GM19455 (cell line): ENCODE measurements around the gene WNT8B.

ENCODE experiments used
- ATAC-seq: cut with Tn5 transposase; IDR thresholded peaks from one replicate; pipeline ENCODE4 v1.9.1; 2021; ENCODE audit not compliant: unreplicated experiment

Gene WNT8B

DNA sequence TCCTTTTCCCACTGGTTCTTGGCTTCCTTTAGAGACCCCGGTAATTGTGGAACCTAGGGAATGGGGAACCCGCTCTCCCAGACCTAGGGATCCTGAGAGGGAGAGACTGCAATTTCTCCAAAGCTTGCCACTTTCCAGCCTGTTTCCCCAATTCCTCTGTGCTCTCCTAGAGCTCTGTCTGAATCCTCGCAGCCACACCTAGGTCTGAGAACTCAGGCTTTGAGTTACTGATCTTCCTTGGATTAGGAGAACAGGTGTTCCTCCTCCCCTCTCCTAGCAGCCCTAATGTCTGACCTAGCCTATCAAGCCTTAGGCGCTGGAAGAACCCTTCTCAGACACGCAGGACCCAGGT is 20.0 kb downstream of the WNT8B start:
- ATAC-seq: no peak

DNA sequence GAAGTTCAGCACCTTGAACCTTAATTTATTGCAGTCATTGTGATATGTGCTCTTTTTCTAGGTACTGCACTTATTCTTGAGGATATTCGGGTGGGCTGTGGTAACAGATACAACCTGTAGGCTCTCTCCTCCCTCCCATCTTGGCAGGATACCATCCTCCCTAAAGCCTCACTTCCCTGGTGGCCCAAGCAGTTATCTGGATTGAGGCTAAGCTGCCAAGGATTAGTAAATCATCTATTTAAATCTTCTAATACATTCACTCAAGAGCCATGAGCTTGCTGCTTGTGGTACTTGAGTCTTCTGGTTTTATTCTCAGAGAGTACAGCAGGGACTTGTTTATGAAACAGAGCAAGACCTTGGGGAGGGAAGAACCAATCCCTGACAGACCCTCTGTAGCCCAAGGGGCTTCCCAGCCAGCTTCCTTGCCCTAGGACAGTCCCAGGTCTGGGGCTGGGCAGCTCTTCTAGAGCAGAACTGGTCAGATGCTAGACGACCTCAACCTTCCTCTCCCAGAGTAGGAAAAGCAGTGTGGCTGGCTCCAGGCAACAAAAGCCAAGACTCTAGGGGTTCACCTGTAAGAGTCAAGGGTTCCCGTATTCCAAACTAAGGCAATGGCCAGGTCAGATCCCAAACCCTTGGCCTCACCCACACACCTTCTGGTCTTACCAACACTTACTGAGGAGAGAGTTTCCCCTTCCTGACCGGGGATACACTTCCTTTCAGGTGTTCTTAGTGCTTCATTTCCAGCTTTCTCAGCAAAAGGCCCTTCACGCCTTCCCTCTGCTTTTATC is 21.3 kb downstream of the WNT8B start:
- ATAC-seq: no peak

DNA sequence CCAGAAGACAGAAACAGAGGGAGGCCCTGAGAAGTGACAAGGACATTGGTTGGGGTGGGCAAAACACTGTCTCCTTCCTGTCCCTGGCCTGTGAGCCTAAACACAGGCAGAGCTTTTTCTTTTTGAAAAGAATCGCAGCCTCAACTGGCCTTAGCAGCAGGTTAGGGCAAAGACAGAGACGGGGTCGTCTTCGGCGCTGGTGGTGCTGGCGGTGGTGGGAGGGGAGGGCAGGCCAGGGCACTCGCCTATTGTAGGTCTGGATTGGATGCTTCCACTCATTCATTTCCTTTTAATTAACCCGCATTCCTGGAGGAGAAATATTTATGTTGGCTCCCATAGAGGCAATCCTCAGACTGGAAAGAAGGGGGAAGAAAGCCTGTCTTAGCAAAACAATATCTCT is 22.6 kb downstream of the WNT8B start:
- no peak for ATAC-seq

DNA sequence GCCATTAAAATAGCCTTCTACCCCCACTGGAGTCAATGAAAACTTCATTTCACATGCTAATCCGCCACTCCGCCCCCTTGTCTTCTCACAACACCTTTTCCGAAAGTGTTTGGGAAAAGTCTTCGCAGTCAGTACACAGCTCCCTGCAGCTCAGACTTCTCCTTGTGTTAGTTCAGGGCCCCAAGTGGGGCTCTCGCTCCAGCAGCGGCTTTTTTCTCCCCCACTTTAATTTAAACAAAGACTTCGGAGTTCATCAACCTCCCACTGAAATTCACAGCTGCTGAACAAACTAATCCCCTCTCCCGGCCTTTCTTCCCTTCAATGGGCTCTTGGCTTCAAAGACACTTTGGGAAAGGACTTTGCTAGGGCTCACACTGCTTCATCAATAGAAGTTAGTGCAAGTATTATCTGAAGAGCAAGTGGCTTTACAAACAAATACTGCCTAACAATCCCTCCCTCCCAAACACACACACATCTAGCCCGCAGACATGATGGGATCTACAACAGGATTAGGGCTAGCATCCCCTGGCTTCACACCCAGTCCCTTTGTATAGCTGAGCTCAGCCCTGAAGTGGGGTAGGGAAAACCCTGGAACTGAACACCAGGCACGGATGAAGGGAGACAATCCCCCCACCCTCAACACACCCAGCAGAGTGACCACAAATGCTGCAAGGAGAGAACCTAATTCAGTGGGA is 23.1 kb downstream of the WNT8B start:
- ATAC-seq: no peak

DNA sequence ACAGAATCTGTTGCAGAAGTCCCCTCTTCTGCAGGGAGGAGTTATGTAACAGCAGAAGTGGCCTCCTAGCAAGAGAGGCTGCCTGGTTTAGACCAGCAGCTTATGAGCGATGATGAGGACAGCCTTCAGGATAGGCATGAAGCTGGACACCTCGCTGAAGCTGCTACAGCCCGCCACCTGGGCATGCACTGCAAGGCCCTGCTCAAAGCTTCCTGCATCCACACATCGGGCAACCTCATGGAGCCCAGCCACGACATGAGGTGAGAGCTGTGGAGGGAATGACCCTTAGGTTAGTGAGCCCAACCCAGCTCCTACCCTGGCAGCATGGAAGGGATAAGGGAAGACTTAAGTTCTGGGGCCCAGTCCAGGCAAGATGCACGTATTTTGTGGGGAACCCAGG is 24.7 kb downstream of the WNT8B start:
- ATAC-seq: no peak

DNA sequence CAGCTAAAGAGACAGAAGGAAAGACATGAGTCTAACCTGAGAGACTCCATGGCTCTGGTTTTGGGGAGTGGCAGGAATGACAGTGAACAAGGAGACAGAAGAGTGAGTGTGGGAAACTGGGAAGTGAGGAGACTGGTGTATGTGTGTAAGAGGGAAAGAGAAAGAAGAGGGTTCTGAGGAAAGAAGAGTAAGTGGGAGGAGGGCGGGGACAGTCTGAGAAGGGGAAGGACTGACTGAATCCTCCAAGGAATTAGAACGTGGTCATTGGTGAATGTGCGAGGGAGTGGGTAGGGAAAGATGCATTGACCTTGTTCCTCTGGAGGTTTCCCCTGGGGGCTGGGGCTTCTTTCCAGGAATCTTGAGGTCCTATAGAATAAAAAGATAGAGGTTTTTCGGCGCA is 26.6 kb downstream of the WNT8B start:
- ATAC-seq: no peak

DNA sequence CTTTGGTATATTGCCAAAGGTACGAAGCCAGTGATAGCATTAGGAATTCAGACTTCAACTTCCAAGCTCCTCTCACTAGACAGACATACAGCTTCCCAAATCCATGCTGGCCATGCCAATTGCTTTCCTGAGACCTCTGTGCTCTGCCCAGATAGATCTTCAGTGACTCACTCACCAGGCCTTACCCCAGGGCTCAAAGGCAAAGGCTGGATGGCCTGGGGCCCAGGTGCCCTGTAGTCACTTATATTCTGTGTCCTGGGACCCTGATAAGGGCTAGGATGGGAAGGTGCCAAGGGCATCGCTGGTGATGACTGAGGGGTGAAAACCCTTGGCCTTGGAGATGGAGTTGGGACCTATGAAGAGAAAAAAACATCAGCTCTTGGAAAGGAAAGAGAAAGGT is 27.7 kb downstream of the WNT8B start:
- no peak for ATAC-seq

DNA sequence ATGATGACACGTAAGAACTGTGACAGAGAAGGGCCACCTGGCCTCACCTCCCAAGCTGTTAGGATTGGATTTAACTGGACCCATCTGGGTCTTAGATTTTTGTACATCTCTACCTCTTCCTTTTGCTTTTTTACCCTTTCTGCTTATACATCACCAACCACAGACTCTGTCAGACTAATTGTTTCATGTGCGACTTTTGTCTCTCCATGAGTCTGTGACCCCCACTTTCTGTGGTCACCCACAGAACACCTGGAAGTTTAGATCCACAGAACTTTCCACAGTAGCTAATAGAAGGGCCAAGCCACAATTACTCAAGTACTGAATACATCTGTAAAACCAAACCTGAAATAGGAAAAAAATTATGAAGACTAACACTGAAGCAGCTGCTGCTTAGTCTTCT is 33.8 kb downstream of the WNT8B start:
- ATAC-seq: no peak

DNA sequence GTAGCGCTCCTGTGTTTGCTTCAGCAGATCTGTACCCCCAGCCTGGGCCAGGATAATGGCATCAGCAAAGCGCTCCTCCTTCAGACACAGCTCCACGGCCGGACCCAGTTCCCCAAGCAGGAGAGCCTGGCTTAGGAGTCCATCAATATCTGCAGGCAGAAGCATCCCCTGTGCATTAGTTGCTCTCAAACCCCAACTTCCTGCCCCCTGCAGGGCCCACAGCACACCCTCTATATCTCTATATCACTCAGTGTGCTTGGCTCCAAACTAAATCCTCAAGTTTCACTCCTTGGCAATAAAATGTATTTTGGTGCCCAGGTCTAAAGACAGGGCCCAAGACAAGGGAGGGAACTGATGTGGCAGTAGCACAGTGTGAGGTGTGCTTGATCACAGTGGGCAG is 35.2 kb downstream of the WNT8B start:
- ATAC-seq: no peak

DNA sequence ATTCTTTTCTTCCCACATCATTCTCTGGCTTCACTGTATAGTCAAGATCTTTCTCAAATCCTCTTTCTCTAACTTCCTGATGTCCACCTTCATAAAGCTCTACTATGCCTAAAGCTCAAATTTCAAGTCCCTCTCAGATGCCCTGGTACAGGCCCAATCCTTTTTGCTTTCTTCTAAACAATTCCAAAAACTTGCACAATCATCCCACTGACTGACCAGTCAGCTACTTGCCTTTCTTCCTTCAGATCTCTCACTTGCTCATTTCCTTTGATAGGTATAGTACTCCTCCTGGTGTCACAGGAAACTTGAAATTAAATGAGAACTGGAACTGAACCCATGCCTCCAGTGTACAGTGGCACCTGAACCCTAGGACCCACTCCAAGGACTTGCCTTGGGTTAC is 38.6 kb downstream of the WNT8B start:
- ATAC-seq: no peak

DNA sequence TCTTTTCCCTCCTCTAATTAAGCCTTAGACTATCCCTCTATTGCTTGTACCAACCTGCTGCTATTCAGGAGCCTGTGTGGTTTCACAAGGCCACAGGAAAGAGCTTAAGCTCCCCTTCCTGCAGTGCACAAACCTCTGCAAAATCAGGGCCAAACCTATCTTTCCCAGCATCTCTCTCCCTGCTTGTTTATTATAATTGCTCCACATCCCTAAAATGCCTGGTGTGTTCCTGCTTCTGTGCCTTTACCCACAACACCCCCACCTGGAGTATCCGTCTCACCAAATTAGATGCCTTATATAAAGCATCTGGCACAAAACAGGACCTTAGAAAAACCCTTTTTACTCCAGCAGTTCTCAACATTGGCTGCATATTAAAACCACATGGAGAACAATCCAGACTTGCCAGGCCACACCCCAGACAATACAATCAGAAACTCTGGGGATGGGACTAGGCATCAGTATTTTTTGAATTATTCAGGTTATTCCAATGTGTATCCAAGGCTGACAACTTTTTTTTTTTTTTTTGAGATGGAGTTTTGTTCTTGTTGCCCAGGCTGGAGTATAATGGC is 40.2 kb downstream of the WNT8B start:
- ATAC-seq: no peak

DNA sequence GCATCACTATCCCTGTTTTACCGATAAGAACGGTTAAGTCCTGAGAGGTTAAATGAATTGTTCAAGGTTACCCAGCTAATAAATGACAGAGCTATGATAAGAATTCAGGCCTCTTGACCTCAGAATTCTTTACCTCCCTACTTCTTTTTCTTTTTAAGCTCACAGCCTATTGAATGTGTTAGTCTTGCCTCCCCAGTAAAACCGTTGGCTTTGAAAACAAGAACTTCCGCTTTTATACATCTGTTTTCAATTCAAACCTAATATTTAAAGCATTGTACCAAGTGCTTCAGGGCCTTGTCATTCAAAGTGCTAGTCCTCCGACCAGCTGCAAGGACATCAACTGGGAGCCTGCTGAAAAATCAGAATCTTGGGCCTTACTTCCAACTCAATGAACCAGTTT is 41.3 kb downstream of the WNT8B start:
- no peak for ATAC-seq

DNA sequence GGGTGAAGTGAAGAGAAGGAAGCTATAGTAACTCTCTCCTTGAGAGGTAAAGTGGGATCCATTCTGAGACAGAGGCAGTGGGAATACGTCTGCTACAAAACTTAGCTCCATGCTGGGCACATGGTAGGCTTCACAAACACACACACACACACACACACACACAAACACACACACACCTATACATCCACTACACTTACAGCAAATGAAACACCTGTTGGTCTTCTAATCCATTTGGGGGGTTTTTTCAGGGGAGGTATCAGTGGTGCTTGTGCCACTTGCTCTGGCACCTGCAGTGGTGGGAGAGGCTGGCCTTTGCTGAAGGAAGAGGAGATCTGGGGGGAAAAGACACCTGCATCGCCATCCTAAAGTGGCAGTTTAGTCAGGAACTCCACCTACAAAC is 42.4 kb downstream of the WNT8B start:
- no peak for ATAC-seq

DNA sequence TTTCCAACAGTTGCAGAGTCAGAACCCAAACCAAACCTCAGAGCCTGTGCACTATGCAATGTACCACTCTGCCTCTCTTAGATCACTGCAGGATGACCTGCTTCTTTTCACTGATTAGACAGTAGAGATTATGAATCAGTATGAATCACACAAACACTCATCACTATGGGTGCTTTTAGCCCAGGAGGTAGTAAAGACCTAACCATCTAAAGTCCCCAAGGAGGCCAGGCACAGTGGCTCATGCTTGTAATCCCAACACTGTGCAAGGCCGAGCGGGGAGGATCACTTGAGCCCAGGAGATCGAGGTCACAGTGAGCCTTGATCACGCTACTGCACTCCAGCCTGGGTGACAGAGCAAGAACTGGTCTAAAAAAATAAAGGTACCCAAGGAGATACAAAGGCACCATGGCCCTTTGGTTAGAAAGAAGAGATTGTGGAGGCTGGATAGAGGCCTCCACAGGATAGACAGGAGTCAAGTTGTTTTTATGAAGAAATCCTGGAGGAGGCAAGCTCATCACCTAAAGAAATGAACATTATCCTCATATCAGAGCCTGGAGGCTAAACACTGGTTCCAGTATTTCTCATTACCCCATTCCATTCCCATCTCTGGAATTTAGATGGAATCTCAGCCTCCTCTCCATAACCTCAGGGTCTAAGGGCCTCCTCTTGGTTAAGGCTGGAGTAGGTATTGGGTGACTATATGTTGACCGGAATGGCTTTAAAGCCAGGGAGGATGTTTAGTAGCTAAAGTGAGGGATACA is 44.0 kb downstream of the WNT8B start:
- ATAC-seq: no peak

DNA sequence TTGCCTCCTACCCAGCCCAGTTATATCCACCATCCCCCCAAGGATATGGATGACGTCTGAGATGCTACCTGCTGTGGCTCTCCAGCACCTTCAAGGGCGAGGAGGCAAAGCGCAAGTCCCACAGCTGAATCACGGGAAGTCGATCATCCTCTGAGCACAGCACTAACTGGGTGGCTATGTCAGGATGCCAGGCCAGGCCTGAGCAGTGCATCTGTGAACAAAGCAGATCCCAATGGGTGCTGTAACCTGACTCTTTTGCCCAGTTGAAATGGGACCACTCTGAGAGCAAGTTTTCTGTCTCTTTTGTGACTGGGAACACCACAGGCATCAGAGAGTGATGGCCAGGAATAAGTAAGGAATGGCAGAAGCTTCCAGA is 44.5 kb downstream of the WNT8B start:
- ATAC-seq: no peak

DNA sequence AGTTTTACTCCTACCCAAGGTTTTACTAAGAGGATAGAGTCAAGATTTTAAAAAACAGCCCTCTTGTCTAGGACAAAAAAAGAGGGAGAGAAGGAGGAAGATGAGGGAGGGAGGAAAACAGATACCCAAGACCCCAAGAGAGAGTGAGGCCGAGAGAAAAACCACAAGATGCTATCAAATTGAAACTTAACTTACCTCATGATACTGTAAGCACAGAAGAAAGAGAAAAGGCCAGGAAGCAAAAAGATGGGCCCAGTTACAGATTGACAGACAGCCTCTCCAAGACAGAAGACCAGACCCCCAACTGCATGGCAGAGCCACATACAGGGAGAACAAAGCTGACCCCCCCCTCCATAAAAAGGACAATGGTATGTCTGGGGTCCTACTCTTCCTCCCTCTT is 45.5 kb downstream of the WNT8B start:
- ATAC-seq: no peak

DNA sequence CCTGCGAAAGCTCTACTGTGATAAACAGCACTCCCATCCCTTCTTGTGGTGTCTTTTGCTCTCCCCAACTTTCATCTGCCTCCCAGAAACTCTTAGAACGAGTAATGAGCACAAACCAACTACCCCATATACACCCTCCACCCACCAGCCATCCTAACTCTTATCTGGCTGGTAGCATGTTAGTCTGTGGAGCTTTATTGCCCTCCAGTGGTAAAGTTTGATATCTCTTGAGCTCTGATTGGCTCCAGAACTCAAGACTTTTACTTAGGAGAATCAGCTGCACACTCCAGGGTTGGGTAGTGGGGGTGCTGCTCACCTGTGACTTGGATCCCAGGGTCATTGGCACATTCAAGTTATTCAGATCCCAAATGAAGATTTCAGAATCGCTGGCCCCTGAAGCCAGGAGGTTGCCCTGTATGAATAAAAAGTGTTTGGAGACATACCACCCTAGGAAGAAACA is 45.9 kb downstream of the WNT8B start:
- no peak for ATAC-seq

DNA sequence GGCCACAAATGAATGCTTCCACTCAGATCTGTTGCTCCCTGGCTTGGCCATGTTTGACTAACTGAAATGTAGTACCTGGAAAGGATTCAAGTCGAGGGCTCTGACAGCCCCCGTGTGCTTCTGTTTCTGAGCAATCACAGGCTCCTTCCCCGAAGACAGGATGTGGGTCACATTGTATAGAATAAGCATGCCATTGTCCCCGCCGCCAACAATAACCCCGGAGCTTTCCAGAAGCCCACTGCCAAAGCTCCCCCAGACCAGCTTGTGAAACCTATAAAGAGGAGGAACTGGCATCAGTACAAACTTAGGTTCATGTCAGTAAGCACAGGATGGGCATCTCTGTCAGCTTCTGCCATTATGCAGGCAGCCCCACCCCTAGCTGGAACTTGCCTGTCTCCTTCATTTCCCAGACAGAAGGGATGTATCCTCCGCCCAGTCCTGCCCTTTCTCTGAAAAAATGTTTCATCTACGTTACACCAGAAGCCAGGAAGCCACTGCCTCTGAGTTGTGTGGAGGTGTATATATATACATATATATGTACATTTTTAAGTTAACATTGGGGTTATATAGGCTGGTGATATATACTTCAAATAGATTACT is 46.5 kb downstream of the WNT8B start:
- ATAC-seq: no peak

DNA sequence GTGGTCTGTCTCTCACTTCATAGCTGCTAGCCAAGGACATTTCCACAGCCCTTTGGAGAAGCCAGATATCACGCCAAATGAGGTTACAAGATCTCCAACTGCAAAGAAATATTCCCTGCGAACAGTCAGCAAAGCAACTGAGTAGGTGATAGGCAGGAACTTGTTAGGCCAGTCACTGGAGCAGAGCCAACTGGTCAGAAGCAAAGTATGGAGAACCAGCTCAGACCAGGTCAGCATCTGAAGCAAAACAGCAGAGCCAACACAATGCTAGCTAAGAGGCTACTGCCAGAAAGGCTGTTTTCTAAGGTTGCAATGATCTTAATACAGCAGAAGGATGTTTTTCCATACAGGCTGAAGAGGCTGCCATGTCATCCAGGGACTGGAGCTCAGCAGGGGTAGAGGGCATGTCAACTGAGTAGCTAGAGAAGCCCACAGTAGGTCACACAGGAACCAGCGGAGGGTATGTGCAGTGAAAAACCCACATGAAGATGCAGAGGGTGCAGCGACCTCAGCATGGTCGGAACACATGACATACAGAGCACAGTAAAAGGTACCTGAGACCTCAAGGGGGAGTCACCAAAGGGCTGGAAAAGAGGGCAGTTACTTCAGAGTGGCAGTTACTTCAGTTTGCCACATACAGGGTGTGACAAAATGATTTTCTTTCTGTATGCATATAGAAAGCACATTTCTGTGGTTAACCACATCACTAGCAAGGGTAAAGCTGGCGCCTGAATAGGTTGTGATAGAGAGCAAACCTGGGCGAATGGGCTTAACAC is 47.9 kb downstream of the WNT8B start:
- no peak for ATAC-seq

DNA sequence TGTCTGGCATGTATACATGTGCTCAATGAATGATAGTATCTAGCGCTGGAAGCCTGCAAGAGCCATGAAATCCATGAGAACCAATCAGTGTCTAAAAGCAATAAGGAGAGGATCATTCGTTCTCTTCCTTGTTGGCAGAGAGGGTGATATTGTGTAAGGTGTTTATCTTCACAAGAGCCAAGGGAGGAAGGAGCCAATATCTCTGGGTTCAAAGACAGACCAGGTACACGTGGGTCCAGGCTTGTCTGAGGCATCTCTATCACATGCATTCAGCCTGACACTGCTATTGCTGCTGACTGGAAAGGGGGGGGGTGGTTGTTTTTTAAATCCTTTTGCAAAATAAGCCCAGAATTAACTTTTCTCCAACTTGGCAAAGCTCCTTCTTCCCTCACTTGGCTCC is 52.8 kb downstream of the WNT8B start:
- no peak for ATAC-seq

DNA sequence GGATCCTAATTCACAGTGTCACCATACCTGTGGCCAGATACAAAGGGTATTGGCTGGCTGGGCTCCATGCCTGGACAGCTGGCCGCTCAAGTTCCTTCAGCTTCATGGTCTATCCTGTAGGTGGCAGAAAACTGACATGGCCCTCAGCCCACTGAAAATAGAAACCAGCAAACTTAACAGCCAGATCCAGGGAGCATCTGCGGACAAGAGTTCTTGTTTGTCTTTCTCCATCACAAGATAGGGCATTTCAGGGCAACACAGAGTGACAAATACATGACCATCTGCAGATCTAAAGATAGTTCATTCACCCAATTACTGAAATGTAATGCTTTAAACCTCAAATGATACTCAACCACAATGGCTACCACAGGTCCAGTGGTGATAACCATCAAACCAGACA is 54.0 kb downstream of the WNT8B start:
- ATAC-seq: no peak
